Activated CD4-positive, CD25-positive, alpha-beta regulatory T cell treated with anti-CD3 and anti-CD28 coated beads, Interleukin-2, amount 50 U/mL, for 24 hours (primary cell): ENCODE data around the gene GTSE1.
A peak's percentile ranks its signal among the peaks of the same experiment; 100 is the strongest.

ENCODE experiments used
- ATAC-seq, 2 donors: fragments of 150-1000 bp; cut with Tn5 transposase; one replicate each; pipeline ENCODE4 v1.10.0; 2021; ENCODE audit warnings: mild to moderate bottlenecking in 1 of 2, moderate library complexity in 1 of 2

Gene GTSE1

GRCh38 chr22:46330426-46330825 is 33.8 kb downstream of the GTSE1 start:
- ATAC-seq, result no peak

- no peak for ATAC-seq
Measured at GRCh38 chr22:46331496-46331895, 34.8 kb downstream of the GTSE1 start.

- peak; percentile 93 to 94 for ATAC-seq
Measured at GRCh38 chr22:46335201-46336118, 38.8 kb downstream of the GTSE1 start, which contains the start of gene TRMU. TRMU (plus strand) TSS chr22:46335714; CDS start chr22:46335765, 51 bp downstream.

- ATAC-seq, result peak in 1 of 2 donors; percentile 4
Measured at GRCh38 chr22:46336119-46337078, 39.7 kb downstream of the GTSE1 start.

GRCh38 chr22:46337870-46338269 is 41.2 kb downstream of the GTSE1 start:
- no peak for ATAC-seq

- ATAC-seq, result no peak
Measured at GRCh38 chr22:46338636-46339035, 42.0 kb downstream of the GTSE1 start.

GRCh38 chr22:46339956-46340355 is 43.3 kb downstream of the GTSE1 start:
- ATAC-seq, result no peak

- ATAC-seq, result no peak
Measured at GRCh38 chr22:46340676-46341075, 44.0 kb downstream of the GTSE1 start.

- no peak for ATAC-seq
Measured at GRCh38 chr22:46346680-46347405, 50.2 kb downstream of the GTSE1 start.

- ATAC-seq, result no peak
Measured at GRCh38 chr22:46347646-46348045, 51.0 kb downstream of the GTSE1 start.

GRCh38 chr22:46348099-46348695 is 51.5 kb downstream of the GTSE1 start:
- no peak for ATAC-seq

GRCh38 chr22:46349238-46349637 is 52.6 kb downstream of the GTSE1 start:
- no peak for ATAC-seq

GRCh38 chr22:46349681-46350080 is 53.0 kb downstream of the GTSE1 start:
- no peak for ATAC-seq

- ATAC-seq, result no peak
Measured at GRCh38 chr22:46350121-46350520, 53.5 kb downstream of the GTSE1 start.

- no peak for ATAC-seq
Measured at GRCh38 chr22:46350646-46351045, 54.0 kb downstream of the GTSE1 start.

GRCh38 chr22:46351131-46351735 is 54.6 kb downstream of the GTSE1 start:
- ATAC-seq, result no peak

- ATAC-seq, result no peak
Measured at GRCh38 chr22:46351767-46352166, 55.1 kb downstream of the GTSE1 start.

- no peak for ATAC-seq
Measured at GRCh38 chr22:46352276-46352675, 55.6 kb downstream of the GTSE1 start.

- ATAC-seq, result no peak
Measured at GRCh38 chr22:46352691-46353386, 56.2 kb downstream of the GTSE1 start.

GRCh38 chr22:46353483-46354105 is 56.9 kb downstream of the GTSE1 start:
- ATAC-seq, result no peak
